Measurements from ENCODE around the gene PTPRG. TPM values are rescaled to one million over a fixed set of nuclear protein-coding genes. Genes with fewer than 3 reads are reported as not detected.

The PTPRG gene
- total RNA-seq, 1 donor from 2014 or later = 80.7 TPM

- no peak for TF ChIP-seq CTCF (IDR thresholded peaks at IDR 0.05; ENCODE audit: unreplicated experiment)
- Mint-ChIP-seq H3K27ac (ENCODE audit: unreplicated experiment) (no peak overlapping the region), H3K27me3 (ENCODE audit: unreplicated experiment) (peaks cover 1% of the 10 kb centered on the region), H3K36me3 (ENCODE audit: low read depth, unreplicated experiment) (no peaks in the 10 kb centered on the region), H3K4me3 (ENCODE audit: unreplicated experiment) (no peak overlapping the region), H3K4me1 (ENCODE audit: unreplicated experiment) (peaks cover 20% of the 10 kb centered on the region), H3K9me3 (ENCODE audit: unreplicated experiment) (no peaks in the 10 kb centered on the region)
- DNase-seq (ENCODE audit: low spot score) = no peak
These were observed 324.0 kb downstream of the PTPRG start for GRCh38 chr3:61885414-61885813.

DNA sequence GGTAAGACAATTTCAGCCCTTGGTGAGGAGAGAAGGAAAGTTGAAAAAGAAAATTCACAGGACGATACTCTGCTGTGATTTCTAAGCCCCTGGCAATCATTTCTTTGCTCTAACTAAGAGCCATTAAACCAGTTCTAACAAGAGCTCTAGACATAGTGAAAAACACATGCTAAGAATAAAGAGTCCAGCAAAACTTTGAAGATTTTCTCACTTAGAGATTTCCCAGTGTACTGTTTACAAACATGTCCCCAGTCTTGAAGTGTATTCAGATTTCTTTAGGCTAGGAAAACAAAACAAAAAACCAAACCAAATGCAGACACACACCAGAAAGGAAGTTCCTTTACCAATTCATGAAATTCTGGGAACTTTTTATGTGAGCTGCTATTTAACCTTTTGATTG lies 325.8 kb downstream of the PTPRG start:
- TF ChIP-seq CTCF (IDR thresholded peaks at IDR 0.05; ENCODE audit: unreplicated experiment) = no peak
- no peak for DNase-seq (ENCODE audit: low spot score)
- Mint-ChIP-seq H3K27me3 (ENCODE audit: unreplicated experiment) (peaks cover 1% of the 10 kb centered on the region), H3K4me3 (ENCODE audit: unreplicated experiment) (no peak overlapping the region), H3K4me1 (ENCODE audit: unreplicated experiment) (peaks cover 9% of the 10 kb centered on the region), H3K27ac (ENCODE audit: unreplicated experiment) (no peak overlapping the region), H3K9me3 (ENCODE audit: unreplicated experiment) (no peaks in the 10 kb centered on the region), H3K36me3 (ENCODE audit: low read depth, unreplicated experiment) (no peaks in the 10 kb centered on the region)

GRCh38 chr3:61889259-61889658 lies 327.9 kb downstream of the PTPRG start:
- Mint-ChIP-seq H3K9me3 (ENCODE audit: unreplicated experiment) (no peaks in the 10 kb centered on the region), H3K36me3 (ENCODE audit: low read depth, unreplicated experiment) (no peaks in the 10 kb centered on the region), H3K4me3 (ENCODE audit: unreplicated experiment) (no peak overlapping the region), H3K4me1 (ENCODE audit: unreplicated experiment) (peaks cover 7% of the 10 kb centered on the region), H3K27me3 (ENCODE audit: unreplicated experiment) (no peaks in the 10 kb centered on the region), H3K27ac (ENCODE audit: unreplicated experiment) (no peak overlapping the region)
- DNase-seq (ENCODE audit: low spot score) = no peak
- TF ChIP-seq CTCF (IDR thresholded peaks at IDR 0.05; ENCODE audit: unreplicated experiment) = no peak

GRCh38 chr3:61890167-61890566 lies 328.8 kb downstream of the PTPRG start:
- H3K9me3 Mint-ChIP-seq (ENCODE audit: unreplicated experiment) = no peaks in the 10 kb centered on the region
- H3K4me1 Mint-ChIP-seq (ENCODE audit: unreplicated experiment) = peaks cover 12% of the 10 kb centered on the region
- H3K27me3 Mint-ChIP-seq (ENCODE audit: unreplicated experiment) = no peaks in the 10 kb centered on the region
- H3K4me3 Mint-ChIP-seq (ENCODE audit: unreplicated experiment) = no peak overlapping the region
- TF ChIP-seq CTCF (IDR thresholded peaks at IDR 0.05; ENCODE audit: unreplicated experiment) = no peak
- no peak overlapping the region for H3K27ac Mint-ChIP-seq (ENCODE audit: unreplicated experiment)
- DNase-seq (ENCODE audit: low spot score) = no peak
- H3K36me3 Mint-ChIP-seq (ENCODE audit: low read depth, unreplicated experiment) = no peaks in the 10 kb centered on the region

GRCh38 chr3:61890586-61890985 lies 329.2 kb downstream of the PTPRG start:
- Mint-ChIP-seq H3K4me1 (ENCODE audit: unreplicated experiment) (peaks cover 16% of the 10 kb centered on the region), H3K36me3 (ENCODE audit: low read depth, unreplicated experiment) (no peaks in the 10 kb centered on the region), H3K4me3 (ENCODE audit: unreplicated experiment) (no peak overlapping the region), H3K9me3 (ENCODE audit: unreplicated experiment) (no peaks in the 10 kb centered on the region), H3K27ac (ENCODE audit: unreplicated experiment) (no peak overlapping the region), H3K27me3 (ENCODE audit: unreplicated experiment) (no peaks in the 10 kb centered on the region)
- DNase-seq (ENCODE audit: low spot score) = no peak
- TF ChIP-seq CTCF (IDR thresholded peaks at IDR 0.05; ENCODE audit: unreplicated experiment) = no peak

Data from endothelial cell (in vitro differentiated cells).